ENCODE data around the gene SMCO2. TPM values are rescaled to one million over a fixed set of nuclear protein-coding genes. Genes with fewer than 3 reads are reported as not detected.
A peak's percentile ranks its signal among the peaks of the same experiment; 100 is the strongest.
"Not testable (repeated sequence)": the region's sequence is repeated elsewhere in the genome, so short reads cannot be mapped to it uniquely, and the experiment has no call there.

Gene SMCO2
- total RNA-seq, 1 donor: not detected

GRCh38 chr12:27542628-27543027 is 96.1 kb downstream of the SMCO2 start:
- no peak overlapping the region for H3K4me3 ChIP-seq (ENCODE audit: low read depth, low read length)
- DNase-seq (ENCODE audit: low read depth): peak; percentile 88
- no peak for TF ChIP-seq CTCF (IDR thresholded peaks at IDR 0.05; ENCODE audit: insufficient read depth, low read length)

- not testable (repeated sequence) for H3K4me3 ChIP-seq (ENCODE audit: low read depth, low read length); DNase-seq (ENCODE audit: low read depth)
These were observed 98.3 kb downstream of the SMCO2 start for GRCh38 chr12:27544858-27545257.

GRCh38 chr12:27545665-27546064 is 99.1 kb downstream of the SMCO2 start:
- H3K4me3 ChIP-seq (ENCODE audit: low read depth, low read length): no peak overlapping the region
- no peak for TF ChIP-seq CTCF (IDR thresholded peaks at IDR 0.05; ENCODE audit: insufficient read depth, low read length)
- no peak for DNase-seq (ENCODE audit: low read depth)

- DNase-seq (ENCODE audit: low read depth): no peak
- no peak for TF ChIP-seq CTCF (IDR thresholded peaks at IDR 0.05; ENCODE audit: insufficient read depth, low read length)
- no peak overlapping the region for H3K4me3 ChIP-seq (ENCODE audit: low read depth, low read length)
These were observed 101.1 kb downstream of the SMCO2 start for GRCh38 chr12:27547592-27547991.

GRCh38 chr12:27548301-27549199 is 102.0 kb downstream of the SMCO2 start:
- H3K4me3 ChIP-seq (ENCODE audit: low read depth, low read length): no peak overlapping the region
- DNase-seq (ENCODE audit: low read depth): no peak
- TF ChIP-seq CTCF (IDR thresholded peaks at IDR 0.05; ENCODE audit: insufficient read depth, low read length): no peak

- TF ChIP-seq CTCF (IDR thresholded peaks at IDR 0.05; ENCODE audit: insufficient read depth, low read length): no peak
- H3K4me3 ChIP-seq (ENCODE audit: low read depth, low read length): peak overlapping the region; percentile 43
- peak; percentile 87 for DNase-seq (ENCODE audit: low read depth)
These were observed 102.8 kb downstream of the SMCO2 start for GRCh38 chr12:27549236-27549800.

- TF ChIP-seq CTCF (IDR thresholded peaks at IDR 0.05; ENCODE audit: insufficient read depth, low read length): no peak
- peak; percentile 98 for DNase-seq (ENCODE audit: low read depth)
- H3K4me3 ChIP-seq (ENCODE audit: low read depth, low read length): peak overlapping the region; percentile 43
These were observed 103.5 kb downstream of the SMCO2 start for GRCh38 chr12:27549801-27550652.

Data from fibroblast of the aortic adventitia (primary cell).